GM13977 (cell line): ENCODE measurements around the gene ORMDL1.

Experiments
- DNase-seq: peaks from one replicate; pipeline ENCODE4 v3.0.0; 2012; ENCODE audit warnings: low spot score
- in situ Hi-C: fragments of 300-500 bp; cut with MboI; formaldehyde crosslinking; loops from one replicate; pipeline ENCODE4 v1.12.0; 2022; ENCODE audit warnings: low sequenced_read_pairs, low pct_unique_long_range_greater_than_20kb, mixed read lengths, inconsistent platforms; ENCODE audit not compliant: unreplicated experiment
- TF ChIP-seq, protein P1 (sequence below): IDR thresholded peaks from 2 replicates; pipeline ENCODE4 v1.5.1; 2012; ENCODE audit warnings: mild to moderate bottlenecking, control low read depth; ENCODE audit not compliant: insufficient read depth; ENCODE audit errors: extremely low read depth, missing control alignments

The ORMDL1 gene

DNA sequence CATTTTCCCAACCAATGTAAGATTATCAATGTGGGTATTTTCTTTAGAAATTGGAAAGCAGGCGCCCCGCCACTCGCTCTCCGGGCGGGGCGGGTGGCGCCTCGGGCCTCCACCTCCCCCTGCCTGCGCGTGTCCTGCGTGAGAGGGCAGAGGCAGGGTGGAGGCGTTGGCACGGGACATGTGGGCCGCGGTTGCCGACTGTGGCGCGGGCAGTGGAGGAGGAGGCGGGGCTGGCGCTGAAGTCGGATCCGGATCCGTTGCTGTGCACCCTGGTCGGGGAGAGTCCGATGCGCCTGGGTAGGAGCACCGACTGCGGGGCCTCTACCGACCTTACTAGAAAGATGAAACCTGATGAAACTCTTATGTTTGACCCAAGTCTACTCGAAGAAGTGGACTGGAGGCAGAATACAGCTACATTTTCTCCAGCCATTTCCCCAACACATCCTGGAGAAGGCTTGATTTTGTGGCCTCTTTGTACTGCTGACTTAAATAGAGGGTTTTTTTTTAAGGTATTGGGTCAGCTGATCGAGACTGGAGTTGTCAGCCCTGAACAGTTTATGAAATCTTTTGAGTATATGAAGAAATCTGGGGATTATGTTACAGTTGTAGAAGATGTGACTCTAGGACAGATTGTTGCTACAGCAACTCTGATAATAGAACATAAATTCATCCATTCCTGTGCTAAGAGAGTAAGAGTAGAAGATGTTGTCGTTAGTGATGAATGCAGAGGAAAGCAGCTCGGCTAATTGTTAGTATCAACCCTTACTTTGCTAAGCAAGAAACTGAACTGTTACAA lies 38.0 kb upstream of the ORMDL1 start:
- in situ Hi-C loops, result no loop called here
- no peak for DNase-seq
- TF ChIP-seq, protein P1, sequence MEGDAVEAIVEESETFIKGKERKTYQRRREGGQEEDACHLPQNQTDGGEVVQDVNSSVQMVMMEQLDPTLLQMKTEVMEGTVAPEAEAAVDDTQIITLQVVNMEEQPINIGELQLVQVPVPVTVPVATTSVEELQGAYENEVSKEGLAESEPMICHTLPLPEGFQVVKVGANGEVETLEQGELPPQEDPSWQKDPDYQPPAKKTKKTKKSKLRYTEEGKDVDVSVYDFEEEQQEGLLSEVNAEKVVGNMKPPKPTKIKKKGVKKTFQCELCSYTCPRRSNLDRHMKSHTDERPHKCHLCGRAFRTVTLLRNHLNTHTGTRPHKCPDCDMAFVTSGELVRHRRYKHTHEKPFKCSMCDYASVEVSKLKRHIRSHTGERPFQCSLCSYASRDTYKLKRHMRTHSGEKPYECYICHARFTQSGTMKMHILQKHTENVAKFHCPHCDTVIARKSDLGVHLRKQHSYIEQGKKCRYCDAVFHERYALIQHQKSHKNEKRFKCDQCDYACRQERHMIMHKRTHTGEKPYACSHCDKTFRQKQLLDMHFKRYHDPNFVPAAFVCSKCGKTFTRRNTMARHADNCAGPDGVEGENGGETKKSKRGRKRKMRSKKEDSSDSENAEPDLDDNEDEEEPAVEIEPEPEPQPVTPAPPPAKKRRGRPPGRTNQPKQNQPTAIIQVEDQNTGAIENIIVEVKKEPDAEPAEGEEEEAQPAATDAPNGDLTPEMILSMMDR, result no peak

DNA sequence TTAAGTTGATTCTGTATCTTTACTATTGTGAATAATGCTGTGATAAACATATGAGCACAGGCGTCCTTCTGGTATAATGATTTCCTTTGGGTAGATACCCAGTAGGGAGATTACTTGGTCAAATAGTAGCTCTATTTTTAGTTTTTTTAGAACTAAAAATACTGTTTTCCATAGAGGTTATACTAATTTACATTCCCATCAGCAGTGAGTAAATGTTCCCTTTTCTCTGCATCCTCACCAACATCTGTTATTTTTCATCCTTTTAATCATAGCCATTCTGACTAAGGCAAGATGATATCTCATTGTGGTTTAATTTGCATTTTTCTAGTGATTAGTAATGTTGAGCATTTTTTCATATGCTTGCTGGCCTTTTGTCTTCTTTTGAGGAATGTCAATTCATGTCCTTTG lies 35.2 kb upstream of the ORMDL1 start:
- in situ Hi-C loops, result no loop called here
- no peak for DNase-seq
- TF ChIP-seq, protein P1, result no peak

DNA sequence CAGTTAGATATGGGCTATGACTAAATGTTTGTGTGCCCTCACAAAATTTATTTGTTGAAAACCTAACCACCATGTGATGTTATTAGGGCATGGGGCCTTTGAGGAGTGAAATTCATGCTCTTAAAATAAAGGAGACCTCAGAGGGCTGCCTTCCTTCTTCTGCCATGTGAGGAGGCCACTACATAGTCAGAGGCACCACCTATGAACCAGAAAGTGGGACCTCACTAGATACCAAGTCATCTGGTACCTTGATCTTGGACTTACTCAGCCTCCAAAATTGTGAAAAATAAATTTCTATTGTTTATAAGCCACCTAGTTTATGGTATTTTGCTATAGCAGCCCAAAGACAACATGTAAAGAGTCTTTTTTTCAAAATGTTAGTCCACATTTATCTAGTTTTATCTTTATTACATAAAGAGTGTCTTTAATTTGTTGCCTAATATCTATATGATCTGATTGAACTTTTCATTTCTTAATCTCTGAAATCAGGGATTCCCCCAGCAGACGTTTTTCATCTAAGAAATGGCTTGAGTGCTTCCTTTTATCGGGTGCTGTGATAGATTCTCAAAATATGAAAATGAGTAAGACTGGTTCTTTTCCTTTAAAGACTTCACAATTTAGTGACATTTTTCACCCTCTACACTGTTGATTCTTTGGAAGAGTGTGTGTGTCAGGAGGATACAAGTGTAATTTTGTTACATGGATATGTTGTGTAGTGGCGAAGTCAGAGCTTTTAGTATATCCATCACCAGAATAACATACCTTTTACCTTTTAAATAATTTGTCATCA lies 34.3 kb upstream of the ORMDL1 start:
- in situ Hi-C loops, result no loop called here
- TF ChIP-seq, protein P1, result no peak
- DNase-seq, result no peak

DNA sequence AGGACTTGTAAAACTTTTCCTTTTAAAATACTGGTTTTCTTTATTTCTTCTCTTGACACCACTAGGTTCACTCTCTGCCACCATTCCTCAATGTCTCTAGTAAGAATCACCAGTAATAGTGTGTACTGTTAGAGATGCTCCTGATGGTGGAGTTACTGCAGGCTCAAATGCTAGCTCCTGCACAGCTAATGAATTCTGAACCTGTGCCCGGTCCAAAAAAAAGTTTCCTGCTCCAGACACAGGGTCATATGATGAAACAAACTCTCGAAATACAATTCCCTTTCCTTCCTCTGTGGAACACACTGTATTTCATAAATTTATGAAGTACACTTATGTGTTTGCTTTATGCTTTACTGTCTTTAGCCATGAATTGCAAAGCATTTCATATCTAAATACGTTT lies 19.3 kb upstream of the ORMDL1 start:
- no peak for DNase-seq
- in situ Hi-C loops, result no loop called here
- TF ChIP-seq, protein P1, result no peak

DNA sequence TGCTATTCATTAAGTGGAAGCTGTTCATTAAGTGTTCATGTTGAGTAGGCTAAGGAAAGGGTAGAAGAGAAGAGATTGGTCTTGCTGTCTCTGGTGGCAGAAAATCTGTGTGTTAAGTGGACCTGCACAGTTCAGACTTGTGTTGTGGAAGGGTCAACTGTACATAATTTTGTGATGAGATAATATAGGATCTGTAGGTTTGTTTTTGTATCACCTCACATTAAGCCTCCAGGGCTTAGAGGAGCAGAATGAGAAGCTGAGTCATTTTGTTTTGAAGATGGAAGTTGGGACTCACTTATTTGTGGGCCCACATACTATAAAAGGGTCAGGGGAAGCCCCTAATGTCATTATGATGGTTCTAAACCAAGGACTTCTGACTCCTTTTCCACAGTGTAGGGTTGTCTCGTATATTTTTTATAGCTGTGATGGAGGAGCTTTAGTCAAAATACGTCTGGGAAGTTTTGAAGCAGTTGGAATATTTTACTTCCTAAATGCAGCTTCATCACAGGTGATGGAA lies 18.3 kb upstream of the ORMDL1 start:
- TF ChIP-seq, protein P1, result no peak
- no peak for DNase-seq
- in situ Hi-C loops, result no loop called here

DNA sequence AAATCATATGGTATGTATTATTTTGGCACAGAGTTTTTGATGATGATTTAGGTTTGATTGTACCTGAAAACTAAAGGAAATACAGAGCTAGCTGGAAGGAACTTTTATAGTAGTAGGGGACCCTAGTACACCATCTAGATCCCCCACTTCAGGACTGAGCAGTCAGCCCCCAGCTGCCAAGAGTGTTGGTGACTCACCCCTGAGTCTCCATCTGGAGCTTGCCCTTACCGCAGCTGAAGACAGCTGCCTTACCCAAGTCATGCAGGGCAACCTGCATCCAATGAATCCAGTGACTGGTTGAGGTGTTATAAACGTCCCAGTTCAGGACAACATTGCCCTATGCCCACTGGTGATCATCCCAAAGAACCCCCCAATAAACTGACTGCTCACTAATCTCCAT lies 15.4 kb upstream of the ORMDL1 start:
- in situ Hi-C loops, result loop anchor here (10.0 kb wide), 1 partner anchor 265 kb away; the partner anchor contains the start of gene MSTN
- DNase-seq, result no peak

More for the DNA sequence above, 15.4 kb upstream of the ORMDL1 start:
- TF ChIP-seq, protein P1, result no peak
